OCI-M1 (cell line): Measurements from ENCODE around the gene KLHL17.

Source experiments
- DNase-seq: peaks from one replicate; lab custom pipeline; 2025; lab: John Stamatoyannopoulos, UW

KLHL17 gene

GRCh38 chr1:952603-953002, 7.8 kb upstream of the KLHL17 start:
- DNase-seq: no peak

- DNase-seq: no peak
These were observed 6.7 kb upstream of the KLHL17 start for GRCh38 chr1:953524-954320.

GRCh38 chr1:954927-955326, 5.5 kb upstream of the KLHL17 start:
- no peak for DNase-seq

GRCh38 chr1:955474-955873, 4.9 kb upstream of the KLHL17 start:
- no peak for DNase-seq

- DNase-seq: no peak
These were observed 3.7 kb upstream of the KLHL17 start for GRCh38 chr1:956636-957035.

- DNase-seq: peak; percentile 97
These were observed 1.3 kb upstream of the KLHL17 start, which contains the start of gene NOC2L for GRCh38 chr1:958823-959730. Gene NOC2L, minus strand, starts transcription at chr1:959256. Its CDS starts 16 bp downstream, at chr1:959240.

- no peak for DNase-seq
These were observed 537 bp upstream of the KLHL17 start for GRCh38 chr1:959731-960362.

- DNase-seq: no peak
These were observed 817 bp downstream of the KLHL17 start for GRCh38 chr1:961132-961669.

GRCh38 chr1:962381-963300, 2.3 kb downstream of the KLHL17 start:
- DNase-seq: no peak

- DNase-seq: no peak
These were observed 2.9 kb downstream of the KLHL17 start for GRCh38 chr1:963301-963651.

- no peak for DNase-seq
These were observed 3.6 kb downstream of the KLHL17 start for GRCh38 chr1:963746-964525.

GRCh38 chr1:964691-965525, 4.5 kb downstream of the KLHL17 start:
- no peak for DNase-seq

GRCh38 chr1:965526-966134, 5.2 kb downstream of the KLHL17 start:
- DNase-seq: no peak

- peak; percentile 35 for DNase-seq
These were observed 5.8 kb downstream of the KLHL17 start, which contains the start of gene PLEKHN1 for GRCh38 chr1:966135-966703. Gene PLEKHN1, plus strand, starts transcription at chr1:966482. Its CDS starts 50 bp downstream, at chr1:966532.

- peak; percentile 74 for DNase-seq
These were observed 6.4 kb downstream of the KLHL17 start for GRCh38 chr1:966704-967300.

- DNase-seq: no peak
These were observed 7.3 kb downstream of the KLHL17 start for GRCh38 chr1:967466-968343.

GRCh38 chr1:969260-969855, 9.0 kb downstream of the KLHL17 start:
- DNase-seq: no peak
